Activated CD4-positive, alpha-beta T cell treated with anti-CD3 and anti-CD28 coated beads for 24 hours (primary cell): Measurements from ENCODE around the gene SCFD1.
"Not testable (repeated sequence)": the region's sequence is repeated elsewhere in the genome, so short reads cannot be mapped to it uniquely, and the experiment has no call there.

Source experiments
- DNase-seq, 2 donors: peaks; one replicate each; pipeline ENCODE4 v3.0.0-alpha.2; 2020; ENCODE audit warnings: low read depth in 2 of 2

Gene SCFD1

DNA sequence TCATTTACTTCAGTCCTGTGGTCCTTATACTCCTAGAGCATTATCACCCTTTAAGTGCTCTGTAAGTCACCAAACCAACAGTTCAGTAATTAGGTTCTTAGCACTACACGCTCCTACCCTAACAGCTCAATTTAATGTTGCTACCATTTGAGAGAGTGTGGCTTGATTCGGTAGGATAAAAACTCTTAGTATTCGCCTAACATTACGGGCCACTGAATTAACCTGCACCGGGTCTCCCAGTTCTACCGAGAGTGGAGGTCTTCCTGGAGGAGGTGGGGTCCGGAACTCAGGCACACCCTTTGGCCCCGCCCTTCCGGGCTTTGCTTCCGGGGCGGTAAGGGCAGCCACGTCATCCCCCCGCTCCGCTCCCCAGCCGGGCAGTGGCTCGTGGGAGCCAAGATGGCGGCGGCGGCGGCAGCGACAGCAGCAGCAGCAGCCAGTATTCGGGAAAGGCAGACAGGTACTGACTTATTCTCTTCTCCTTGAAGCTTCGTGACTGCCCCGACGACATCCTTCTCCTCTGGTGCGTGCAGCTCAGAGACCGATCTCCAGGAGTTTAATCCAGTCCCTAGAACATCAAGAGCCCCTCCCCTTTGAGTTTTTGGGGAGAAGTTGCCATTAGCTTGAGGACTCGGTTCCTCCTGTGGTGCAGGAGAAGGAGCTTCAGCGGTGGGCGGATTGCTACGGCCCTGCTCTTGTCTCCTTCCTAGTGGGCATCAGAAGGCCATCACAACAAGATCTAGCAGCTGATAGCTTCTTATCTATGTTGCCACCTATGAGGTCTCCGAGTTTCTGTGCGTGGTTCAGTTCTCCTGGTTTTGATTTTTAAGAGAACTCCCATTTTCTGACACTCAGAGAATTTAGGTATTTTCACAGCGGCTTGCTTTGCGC, at the start of gene SCFD1:
SCFD1 (plus strand) TSS at position 380 of the 891 bp plus-strand sequence; CDS start at position 400, 20 bp downstream.
- DNase-seq: peak; percentile 87 to 90

GRCh38 chr14:30572771-30573170, 49.3 kb upstream of the SCFD1 start:
- no peak for DNase-seq

GRCh38 chr14:30573226-30573814, 48.8 kb upstream of the SCFD1 start:
- DNase-seq: no peak

DNA sequence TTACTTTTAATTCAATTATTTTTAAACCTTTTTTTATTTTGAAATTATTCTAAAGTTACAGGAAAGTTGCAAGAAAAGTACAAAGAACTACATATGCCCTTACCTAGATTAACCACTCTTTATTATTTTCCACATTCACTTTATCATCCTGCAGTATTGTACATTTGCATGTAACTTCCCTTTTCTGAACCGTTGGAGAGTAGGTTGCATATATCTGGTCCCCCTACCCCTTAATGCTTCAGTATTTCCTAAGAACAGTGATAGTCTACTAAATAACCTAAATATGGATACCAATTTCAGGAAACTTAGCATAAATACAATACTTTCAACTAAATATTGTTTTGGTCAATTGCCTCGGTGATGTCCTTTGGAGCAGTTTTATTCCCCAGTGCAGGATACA, 48.2 kb upstream of the SCFD1 start:
- DNase-seq: no peak

DNA sequence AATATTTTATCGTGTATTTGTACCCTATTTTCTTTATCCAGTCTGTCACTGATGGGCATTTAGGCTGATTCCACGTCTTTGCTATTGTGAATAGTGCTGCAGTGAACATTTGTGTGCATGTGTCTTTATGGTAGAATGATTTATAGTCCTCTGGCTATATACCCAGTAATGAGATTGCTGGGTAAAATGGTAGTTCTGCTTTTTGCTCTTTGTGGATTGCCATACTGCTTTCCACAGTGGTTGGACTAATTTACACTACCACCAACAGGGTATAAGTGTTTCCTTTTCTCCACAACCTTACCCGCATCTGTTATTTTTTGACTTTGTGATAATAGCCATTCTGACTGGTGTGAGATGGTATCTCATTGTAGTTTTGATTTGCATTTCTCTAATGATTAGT, 47.3 kb upstream of the SCFD1 start:
- DNase-seq: not testable (repeated sequence)

GRCh38 chr14:30576333-30576732, 45.8 kb upstream of the SCFD1 start:
- DNase-seq: not testable (repeated sequence)

- DNase-seq: no peak
Observed at GRCh38 chr14:30580616-30581282, 41.4 kb upstream of the SCFD1 start.

DNA sequence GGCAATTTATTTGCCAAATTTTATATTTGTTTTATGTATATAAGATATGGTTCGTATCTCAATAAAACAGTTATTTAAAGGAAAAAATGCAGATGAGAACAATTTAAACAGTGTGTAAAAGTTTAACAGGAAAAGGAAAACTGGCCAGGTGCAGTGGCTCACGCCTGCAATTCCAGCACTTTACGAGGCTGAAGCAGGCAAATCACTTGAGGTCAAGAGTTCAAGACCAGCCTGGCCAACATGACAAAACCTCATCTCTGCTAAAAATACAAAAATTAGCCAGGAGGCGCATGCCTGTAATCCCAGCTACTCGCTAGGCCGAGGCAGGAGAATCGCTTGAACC, 40.9 kb upstream of the SCFD1 start:
- DNase-seq: no peak

- DNase-seq: no peak
Observed at GRCh38 chr14:30582376-30582775, 39.7 kb upstream of the SCFD1 start.

GRCh38 chr14:30584058-30584630, 38.0 kb upstream of the SCFD1 start:
- DNase-seq: no peak

GRCh38 chr14:30585204-30585603, 36.9 kb upstream of the SCFD1 start:
- DNase-seq: no peak

DNA sequence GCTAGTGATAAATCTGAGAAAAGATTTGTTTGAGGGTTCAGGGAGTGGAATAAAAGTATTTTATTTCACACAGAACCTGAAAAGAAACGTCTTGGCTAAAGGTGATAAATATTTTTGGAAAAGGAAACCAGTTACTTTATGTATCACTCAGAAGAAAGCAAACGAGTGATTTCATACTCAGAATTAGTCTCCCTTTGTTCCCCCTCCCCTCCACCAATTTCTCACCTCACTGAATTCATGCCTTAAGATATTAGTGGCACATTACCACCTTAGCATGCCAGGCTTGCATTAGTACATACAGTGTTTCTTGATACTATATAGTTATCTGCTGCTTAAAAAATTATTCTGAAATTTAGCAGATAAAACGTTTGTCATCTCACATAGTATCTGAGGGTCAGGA, 35.0 kb upstream of the SCFD1 start:
- DNase-seq: no peak

GRCh38 chr14:30588873-30589272, 33.2 kb upstream of the SCFD1 start:
- no peak for DNase-seq

DNA sequence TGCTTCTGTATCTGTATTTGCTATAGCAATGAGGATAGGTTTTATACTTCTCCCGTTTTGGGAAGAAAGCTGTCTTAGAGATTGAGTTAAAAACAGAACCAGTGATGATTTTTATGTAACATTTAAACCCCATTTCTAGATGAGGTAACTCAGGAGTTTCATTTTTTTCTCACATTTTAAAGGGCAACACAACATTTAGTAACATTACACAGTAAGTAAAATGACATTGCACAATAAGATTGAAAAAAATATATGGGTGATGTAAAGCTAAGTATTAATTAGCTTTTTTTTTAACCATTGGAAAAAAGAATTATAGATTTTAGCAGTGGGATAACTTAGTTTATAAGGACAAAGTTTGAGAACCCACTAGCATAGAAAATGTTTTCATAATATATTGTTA, 25.2 kb upstream of the SCFD1 start:
- no peak for DNase-seq

DNA sequence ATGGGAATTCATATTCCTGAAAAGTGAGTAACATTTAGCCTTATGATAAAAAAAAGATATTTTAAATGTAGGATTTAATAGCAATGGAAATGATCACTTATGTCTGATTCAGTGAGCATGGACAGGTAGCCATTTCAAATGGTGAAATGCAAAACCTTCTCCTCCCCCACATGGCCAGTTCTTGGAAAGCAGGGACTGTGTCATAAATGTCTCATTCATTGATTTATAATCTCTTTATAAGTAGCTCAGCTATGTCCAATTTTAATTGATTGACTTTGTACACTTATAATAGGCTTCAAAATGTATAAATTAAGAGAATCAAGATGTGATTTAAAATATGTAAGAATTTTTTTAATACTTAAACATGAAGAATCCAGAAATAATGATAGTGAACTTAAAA, 24.6 kb upstream of the SCFD1 start:
- DNase-seq: no peak

DNA sequence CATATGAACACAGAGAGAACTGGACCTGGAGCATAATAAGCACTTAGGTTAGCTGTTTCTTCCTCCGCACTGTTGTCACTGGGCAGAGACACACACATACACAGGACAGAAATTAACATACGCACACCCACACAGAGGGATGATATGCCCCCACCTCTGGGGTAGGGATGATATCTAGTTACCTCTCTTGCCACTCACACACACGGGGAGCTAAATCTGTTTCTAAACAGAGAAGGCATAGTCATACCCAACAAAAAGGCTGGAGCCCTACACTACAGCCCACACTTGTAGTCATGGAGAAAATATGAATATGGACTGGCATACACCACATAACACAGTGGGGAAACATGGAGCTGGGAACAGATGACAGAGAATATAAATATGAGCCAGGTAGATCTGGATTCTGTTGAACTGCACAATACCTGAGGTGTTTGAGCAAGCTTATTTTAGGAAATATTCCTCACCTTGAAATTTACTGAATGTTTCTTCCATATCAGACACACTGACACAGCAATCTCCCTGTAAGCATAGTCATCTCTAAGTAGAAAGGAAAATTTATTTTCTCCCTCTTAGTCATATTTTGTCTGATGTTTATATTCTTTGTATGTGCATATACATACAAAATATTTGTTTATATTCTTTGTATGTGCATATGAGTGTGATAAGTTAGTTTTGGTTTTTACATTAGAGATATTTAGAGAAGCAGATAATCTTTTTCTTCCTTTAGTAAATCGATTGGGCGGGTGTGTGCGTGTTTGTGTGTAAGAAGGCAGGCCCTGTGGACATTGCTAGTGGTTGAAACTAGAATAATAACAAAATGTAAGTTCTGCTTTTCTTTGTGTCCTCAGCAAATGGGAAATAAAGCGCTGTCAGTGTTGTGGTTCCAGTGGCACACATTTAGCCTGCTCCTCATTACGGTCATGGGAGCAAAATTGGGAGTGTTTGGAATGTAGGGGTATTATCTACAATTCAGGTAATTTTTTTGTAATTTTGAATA, 20.9 kb upstream of the SCFD1 start:
- DNase-seq: no peak

GRCh38 chr14:30603402-30603801, 18.7 kb upstream of the SCFD1 start:
- no peak for DNase-seq

DNA sequence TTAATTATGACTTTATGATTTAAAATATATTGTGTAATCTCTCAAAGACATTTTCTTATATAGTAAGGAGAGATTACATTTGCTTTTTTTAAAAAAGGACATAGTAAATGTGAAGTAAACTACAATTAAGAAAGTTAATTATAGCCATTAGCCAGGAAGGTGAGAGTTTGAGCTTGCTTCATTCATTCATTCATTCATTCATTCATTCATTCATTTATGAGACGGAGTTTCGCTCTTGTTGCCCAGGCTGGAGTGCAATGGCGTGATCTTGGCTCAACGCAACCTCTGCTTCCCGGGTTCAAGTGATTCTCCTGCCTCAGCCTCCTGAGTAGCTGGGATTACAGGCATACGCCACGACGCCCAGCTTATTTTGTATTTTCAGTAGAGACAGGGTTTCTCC, 17.4 kb upstream of the SCFD1 start:
- not testable (repeated sequence) for DNase-seq

DNA sequence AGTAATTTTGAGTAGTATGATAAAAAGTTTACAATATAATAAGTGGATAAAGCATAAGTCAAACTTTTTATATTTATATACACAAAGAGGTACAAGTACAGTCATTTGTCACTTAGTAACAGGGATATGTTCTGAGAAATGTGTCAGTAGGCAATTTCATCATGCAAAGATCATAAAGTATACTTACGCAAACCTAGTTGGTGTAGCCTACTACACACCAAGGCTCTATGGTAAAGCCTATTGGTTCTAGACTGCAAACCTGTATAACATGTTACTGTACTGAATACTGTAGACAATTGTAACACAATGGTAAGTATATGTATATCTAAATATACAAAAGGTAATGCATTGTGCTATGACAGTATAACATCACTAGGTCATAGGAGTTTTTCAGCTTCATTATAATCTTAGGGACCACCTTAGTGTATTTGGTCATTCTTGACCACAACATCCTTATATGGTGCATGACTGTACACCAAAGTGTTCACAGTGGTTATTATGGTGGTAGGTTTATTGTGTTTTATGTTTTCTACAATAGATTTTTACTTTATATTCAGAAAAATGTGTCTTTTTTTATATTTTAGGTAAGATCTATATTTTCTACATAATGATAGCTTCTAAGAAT, 14.9 kb upstream of the SCFD1 start:
- no peak for DNase-seq

GRCh38 chr14:30608533-30609006, 13.5 kb upstream of the SCFD1 start:
- DNase-seq: no peak
